Liver (tissue), 9 donors: ENCODE data around the gene OR7C1. TPM values are rescaled to one million over a fixed set of nuclear protein-coding genes. Genes with fewer than 3 reads are reported as not detected.

Experiments
- DNase-seq: peaks from one replicate; pipeline ENCODE4 v3.0.0-alpha.2; 2017; ENCODE audit warnings: low spot score
- H3K27ac ChIP-seq, 2 donors: one replicate each; pipeline ENCODE4 v1.7.0; 2013; ENCODE audit warnings: inconsistent platforms in 2 of 2, low read length in 2 of 2, control low read depth in 1 of 2, low read depth in 1 of 2, mild to moderate bottlenecking in 1 of 2
- H3K27me3 ChIP-seq, 4 donors: one replicate each; pipeline versions ENCODE4 v1.6.1 to v1.7.0; 2013; ENCODE audit warnings: low read length in 3 of 4, inconsistent platforms in 1 of 4, mild to moderate bottlenecking in 1 of 4, moderate library complexity in 1 of 4; ENCODE audit not compliant: control insufficient read depth in 4 of 4, insufficient read depth in 4 of 4
- H3K36me3 ChIP-seq, 4 donors: one replicate each; pipeline versions ENCODE4 v1.6.1 to v1.7.0; 2013; ENCODE audit warnings: low read length in 3 of 4, mild to moderate bottlenecking in 3 of 4, low read depth in 1 of 4, moderate library complexity in 1 of 4; ENCODE audit not compliant: control insufficient read depth in 4 of 4, insufficient read depth in 3 of 4
- H3K4me1 ChIP-seq, 4 donors: one replicate each; pipeline versions ENCODE4 v1.6.1 to v1.7.0; 2013; ENCODE audit warnings: low read length in 3 of 4, mild to moderate bottlenecking in 3 of 4, moderate library complexity in 1 of 4; ENCODE audit not compliant: control insufficient read depth in 4 of 4, insufficient read depth in 4 of 4
- H3K4me3 ChIP-seq, 3 donors: one replicate each; pipeline versions ENCODE4 v1.6.1 to v1.7.0; 2013; ENCODE audit warnings: low read length in 3 of 3, control low read depth in 1 of 3, low read depth in 1 of 3, mild to moderate bottlenecking in 1 of 3
- H3K9ac ChIP-seq, 2 donors: one replicate each; pipeline ENCODE4 v1.7.0; 2013; ENCODE audit warnings: low read length in 2 of 2, mild to moderate bottlenecking in 2 of 2, moderate library complexity in 2 of 2, control low read depth in 1 of 2, low read depth in 1 of 2
- H3K9me3 ChIP-seq, 4 donors: one replicate each; pipeline versions ENCODE4 v1.6.1 to v1.7.0; 2013; ENCODE audit warnings: low read length in 3 of 4; ENCODE audit not compliant: control insufficient read depth in 4 of 4
- ATF3 ChIP-seq: IDR thresholded peaks from 2 replicates; pipeline ENCODE4 v1.6.1; 2016; ENCODE audit warnings: antibody characterized with exemption
- CTCF ChIP-seq: fragments of 150-350 bp; IDR thresholded peaks from 2 replicates; pipeline ENCODE4 v1.5.1; 2017; ENCODE audit warnings: improper control_type of control experiment, low read depth, low read length; ENCODE audit not compliant: missing input control
- EGR1 ChIP-seq, 2 donors: IDR thresholded peaks; 2 replicates each; pipeline ENCODE4 v1.6.1; 2016 to 2018; ENCODE audit warnings: antibody characterized with exemption in 2 of 2, low read depth in 2 of 2
- FOXA1 ChIP-seq: IDR thresholded peaks from 2 replicates; pipeline ENCODE4 v1.6.1; 2016; ENCODE audit warnings: antibody characterized with exemption
- FOXA2 ChIP-seq: IDR thresholded peaks from 2 replicates; pipeline ENCODE4 v1.6.1; 2016; ENCODE audit warnings: antibody characterized with exemption
- GABPA ChIP-seq, 2 donors: IDR thresholded peaks in 1 of 2; conservative IDR thresholded peaks in 1 of 2; 2 replicates each; pipeline ENCODE4 v1.6.1; 2016; ENCODE audit warnings: antibody characterized with exemption in 2 of 2, mild to moderate bottlenecking in 1 of 2, moderate library complexity in 1 of 2
- HNF4A ChIP-seq, 2 donors: conservative IDR thresholded peaks; 2 replicates each; pipeline ENCODE4 v1.6.1; 2016; ENCODE audit warnings: antibody characterized with exemption in 2 of 2, mild to moderate bottlenecking in 2 of 2
- HNF4G ChIP-seq: IDR thresholded peaks from 2 replicates; pipeline ENCODE4 v1.6.1; 2016; ENCODE audit warnings: antibody characterized with exemption
- JUND ChIP-seq, 2 donors: IDR thresholded peaks; 2 replicates each; pipeline ENCODE4 v1.6.1; 2016; ENCODE audit warnings: antibody characterized with exemption in 2 of 2
- MAX ChIP-seq: IDR thresholded peaks from 2 replicates; pipeline ENCODE4 v1.6.1; 2016; ENCODE audit warnings: antibody characterized with exemption
- NR2F2 ChIP-seq: IDR thresholded peaks from 2 replicates; pipeline ENCODE4 v1.6.1; 2016; ENCODE audit warnings: antibody characterized with exemption
- RAD21 ChIP-seq, 2 donors: IDR thresholded peaks; 2 replicates each; pipeline ENCODE4 v1.6.1; 2016; ENCODE audit warnings: antibody characterized with exemption in 2 of 2, mild to moderate bottlenecking in 2 of 2
- REST ChIP-seq: IDR thresholded peaks from 2 replicates; pipeline ENCODE4 v1.6.1; 2016; ENCODE audit warnings: antibody characterized with exemption, mild to moderate bottlenecking
- RXRA ChIP-seq, 2 donors: IDR thresholded peaks; 2 replicates each; pipeline ENCODE4 v1.6.1; 2017 to 2018; ENCODE audit warnings: antibody characterized with exemption in 2 of 2, mild to moderate bottlenecking in 1 of 2
- SP1 ChIP-seq: IDR thresholded peaks from 2 replicates; pipeline ENCODE4 v1.6.1; 2018; ENCODE audit warnings: antibody characterized with exemption, mild to moderate bottlenecking
- TAF1 ChIP-seq: conservative IDR thresholded peaks from 2 replicates; pipeline ENCODE4 v1.6.1; 2016; ENCODE audit warnings: antibody characterized with exemption, mild to moderate bottlenecking
- YY1 ChIP-seq: IDR thresholded peaks from 2 replicates; pipeline ENCODE4 v1.6.1; 2016; ENCODE audit warnings: antibody characterized with exemption, mild to moderate bottlenecking
- ZBTB33 ChIP-seq: IDR thresholded peaks from 2 replicates; pipeline ENCODE4 v1.6.1; 2016; ENCODE audit warnings: antibody characterized with exemption
- WGBS: extraction: QIAGEN DNeasy Blood & Tissue Kit; methylation state at CpG from one replicate; pipeline ENCODE4 v1.1.7; 2013; 5-methylcytosine and 5-hydroxymethylcytosine counted together
- polyA plus RNA-seq, 2 donors: library from polyadenylated mRNA; stranded (reverse) in 1 of 2; unstranded in 1 of 2; fragments of 200-250 nt in 1 of 2; fragments of >200 nt in 1 of 2; fragmentation: Nextera tagmentation in 1 of 2; extraction: Ambion mirVana in 1 of 2; gene quantifications; one replicate each; pipeline versions ENCODE4 v1.2.1 to v1.2.3, GENCODE V29; 2013 to 2015
- total RNA-seq, 2 donors: library from RNA; depleted of rRNA; stranded (reverse); fragments of >200 nt; gene quantifications; one replicate each; pipeline ENCODE4 v1.2.3, GENCODE V29; 2014
- donor health status: healthy.
- donor health status: healthy.
- donor health status: healthy.
- donor health status: healthy.
- donor health status: healthy.

Gene OR7C1
- total and polyA plus RNA-seq, 4 donors, result 0.06 to 0.14 TPM; not detected in 2

- WGBS, result 56% methylated on average over 4 of the region's 4 CpGs
- H3K9ac ChIP-seq, result no peak overlapping the region
- no peak overlapping the region for H3K27ac ChIP-seq
- TF ChIP-seq HNF4A (conservative IDR thresholded peaks at IDR 0.05), result no peak
- TF ChIP-seq MAX, result no peak
- TF ChIP-seq EGR1 (IDR thresholded peaks at IDR 0.05; ENCODE audit: low read depth in 2 of 2), result no peak
- TF ChIP-seq NR2F2, result no peak
- no peak for TF ChIP-seq ATF3
- TF ChIP-seq SP1, result no peak
- TF ChIP-seq RAD21 (IDR thresholded peaks at IDR 0.05), result no peak
- no peak for TF ChIP-seq ZBTB33
- TF ChIP-seq REST, result no peak
- no peak for TF ChIP-seq TAF1
- TF ChIP-seq FOXA2, result no peak
- no peak for TF ChIP-seq FOXA1
- no peak for TF ChIP-seq YY1
- no peak for TF ChIP-seq JUND (IDR thresholded peaks at IDR 0.05)
- no peak for TF ChIP-seq GABPA (IDR thresholded peaks at IDR 0.05 in 1 of 2, conservative IDR thresholded peaks at IDR 0.05 in 1 of 2)
- no peak for TF ChIP-seq CTCF
- no peak for TF ChIP-seq RXRA (IDR thresholded peaks at IDR 0.05)
- no peak for TF ChIP-seq HNF4G
- no peaks in the 10 kb centered on the region for H3K36me3 ChIP-seq
- H3K27me3 ChIP-seq, result peaks cover 0 to 3% (median 1%) of the 10 kb centered on the region in 4 donors
- H3K9me3 ChIP-seq, result peaks cover 0 to 2% (median under 1%) of the 10 kb centered on the region in 4 donors
- no peak for DNase-seq
- H3K4me3 ChIP-seq, result no peak overlapping the region
- peaks cover 0 to 1% (median 0%) of the 10 kb centered on the region in 4 donors for H3K4me1 ChIP-seq
These were observed 4.3 kb downstream of the OR7C1 start for GRCh38 chr19:14830702-14831101.
